ENCODE data around the gene PALM.
A peak's percentile ranks its signal among the peaks of the same experiment; 100 is the strongest.

Gene PALM

GRCh38 chr19:751501-752341 is 43.0 kb downstream of the PALM start:
- ChIA-PET CTCF (interaction anchor here (0.9 to 1.6 kb wide), 3 partner anchors 10 to 18 kb away, joined by 4 to 5 read pairs (median 5); no protein-coding TSS in a partner anchor), POLR2A (no interaction called here)
- Histone ChIP-seq H3K27me3 (replicated peaks in 2 of 5; ENCODE audit: control insufficient read depth in 4 of 5, insufficient read depth in 5 of 5, low read length in 4 of 5) (no peaks in the 10 kb centered on the region), H3K4me3 (ENCODE audit: control insufficient read depth in 1 of 7, extremely low read depth in 1 of 7, insufficient read depth in 4 of 7, low read depth in 2 of 7, low read length in 6 of 7) (no peak overlapping the region), H3K9me3 (ENCODE audit: control extremely low read depth in 1 of 5, control insufficient read depth in 4 of 5, insufficient read depth in 2 of 5, low read depth in 1 of 5, low read length in 4 of 5) (peaks cover 1 to 8% (median 6%) of the 10 kb centered on the region in 5 experiments), H3K4me1 (ENCODE audit: control extremely low read depth in 1 of 4, control insufficient read depth in 4 of 4, insufficient read depth in 4 of 4, low read length in 3 of 4) (no peaks in the 10 kb centered on the region), H3K27ac (ENCODE audit: insufficient read depth in 1 of 2, low read depth in 1 of 2, low read length in 2 of 2, poor library complexity in 1 of 2, severe bottlenecking in 2 of 2) (no peak overlapping the region), H3K36me3 (ENCODE audit: control insufficient read depth in 4 of 4, insufficient read depth in 4 of 4, low read length in 3 of 4) (peaks cover 0 to 2% (median 0%) of the 10 kb centered on the region in 4 experiments)
- WGBS (ENCODE audit: insufficient coverage) = 80% methylated on average over 25 of the region's 30 CpGs
- DNase-seq = no peak

DNA sequence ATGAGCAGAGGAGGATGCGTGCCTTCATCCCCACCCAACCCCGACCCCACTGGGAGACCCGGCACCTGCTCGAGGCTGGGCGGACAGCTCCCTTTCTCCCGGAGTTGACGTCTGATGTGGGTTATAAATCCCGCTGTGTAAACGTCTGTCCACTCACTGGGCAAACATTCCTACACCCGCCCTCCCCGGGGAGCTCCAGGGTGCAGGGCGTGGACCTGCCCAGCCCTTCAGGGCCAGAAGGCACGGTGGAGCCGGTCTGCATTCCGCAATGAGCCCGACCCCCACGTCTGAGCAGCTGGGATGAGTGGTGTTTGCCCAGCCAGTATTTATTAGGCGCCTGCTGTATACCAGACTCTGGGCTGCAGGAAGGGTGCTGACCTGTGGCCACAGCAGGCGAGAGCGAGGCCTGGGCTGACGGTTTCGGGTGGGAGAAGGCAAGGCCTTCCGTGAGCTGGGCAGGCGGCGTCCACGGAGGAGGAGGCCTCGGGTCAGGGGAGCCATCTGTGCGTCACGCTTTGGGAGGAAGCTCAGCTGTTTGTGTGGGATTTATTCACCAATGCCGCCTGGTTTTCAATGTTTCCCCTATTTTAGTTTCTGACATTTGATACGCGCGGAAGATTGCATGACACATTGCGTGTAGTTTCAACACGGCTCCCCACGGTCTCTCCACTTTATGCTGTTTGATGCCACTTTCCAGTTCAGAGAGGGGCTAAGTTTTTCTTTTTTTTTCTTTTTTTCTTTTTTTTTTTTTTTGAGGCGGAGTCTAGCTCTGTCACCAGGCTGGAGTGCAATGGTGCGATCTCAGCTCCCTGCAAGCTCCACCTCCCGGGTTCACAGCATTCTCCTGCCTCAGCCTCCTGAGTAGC is 44.1 kb downstream of the PALM start:
- DNase-seq = peak; percentile 62 to 83 (median 75)

GRCh38 chr19:754530-754929 is 45.8 kb downstream of the PALM start:
- Histone ChIP-seq H3K4me3 (ENCODE audit: control insufficient read depth in 1 of 7, extremely low read depth in 1 of 7, insufficient read depth in 4 of 7, low read depth in 2 of 7, low read length in 6 of 7) (no peak overlapping the region), H3K4me1 (ENCODE audit: control extremely low read depth in 1 of 4, control insufficient read depth in 4 of 4, insufficient read depth in 4 of 4, low read length in 3 of 4) (no peaks in the 10 kb centered on the region), H3K27ac (ENCODE audit: insufficient read depth in 1 of 2, low read depth in 1 of 2, low read length in 2 of 2, poor library complexity in 1 of 2, severe bottlenecking in 2 of 2) (no peak overlapping the region), H3K36me3 (ENCODE audit: control insufficient read depth in 4 of 4, insufficient read depth in 4 of 4, low read length in 3 of 4) (no peaks in the 10 kb centered on the region), H3K27me3 (replicated peaks in 2 of 5; ENCODE audit: control insufficient read depth in 4 of 5, insufficient read depth in 5 of 5, low read length in 4 of 5) (no peaks in the 10 kb centered on the region), H3K9me3 (ENCODE audit: control extremely low read depth in 1 of 5, control insufficient read depth in 4 of 5, insufficient read depth in 2 of 5, low read depth in 1 of 5, low read length in 4 of 5) (peaks cover 0 to 12% (median 6%) of the 10 kb centered on the region in 5 experiments)
- 97% methylated on average over 5 of the region's 9 CpGs for WGBS (ENCODE audit: insufficient coverage)
- POLR2A ChIA-PET = interaction anchor here (0.7 kb wide), 1 partner anchor 71 kb away, joined by 4 read pairs; no protein-coding TSS in a partner anchor
- no peak for DNase-seq
- CTCF ChIA-PET = interaction anchor here (1.6 kb wide), 1 partner anchor 15 kb away, joined by 5 read pairs; no protein-coding TSS in a partner anchor

More for the DNA sequence above, 44.1 kb downstream of the PALM start:
- Histone ChIP-seq H3K4me3 (ENCODE audit: control insufficient read depth in 1 of 7, extremely low read depth in 1 of 7, insufficient read depth in 4 of 7, low read depth in 2 of 7, low read length in 6 of 7) (no peak overlapping the region), H3K27me3 (replicated peaks in 2 of 5; ENCODE audit: control insufficient read depth in 4 of 5, insufficient read depth in 5 of 5, low read length in 4 of 5) (no peaks in the 10 kb centered on the region), H3K36me3 (ENCODE audit: control insufficient read depth in 4 of 4, insufficient read depth in 4 of 4, low read length in 3 of 4) (no peaks in the 10 kb centered on the region), H3K27ac (ENCODE audit: insufficient read depth in 1 of 2, low read depth in 1 of 2, low read length in 2 of 2, poor library complexity in 1 of 2, severe bottlenecking in 2 of 2) (no peak overlapping the region), H3K9me3 (ENCODE audit: control extremely low read depth in 1 of 5, control insufficient read depth in 4 of 5, insufficient read depth in 2 of 5, low read depth in 1 of 5, low read length in 4 of 5) (peaks cover 0 to 4% (median 1%) of the 10 kb centered on the region in 5 experiments), H3K4me1 (ENCODE audit: control extremely low read depth in 1 of 4, control insufficient read depth in 4 of 4, insufficient read depth in 4 of 4, low read length in 3 of 4) (no peaks in the 10 kb centered on the region)
- WGBS (ENCODE audit: insufficient coverage) = 62% methylated on average over 34 of the region's 39 CpGs
- ChIA-PET CTCF (interaction anchor here (1.1 to 1.6 kb wide), 3 partner anchors 11 to 169 kb away, joined by 3 to 5 read pairs (median 5); no protein-coding TSS in a partner anchor), POLR2A (interaction anchor here (0.6 kb wide), 1 partner anchor 322 kb away, joined by 7 read pairs; no protein-coding TSS in a partner anchor)

- 98% methylated on average over 14 of the region's 15 CpGs for WGBS (ENCODE audit: insufficient coverage)
- no peaks in the 10 kb centered on the region for H3K4me1 ChIP-seq (ENCODE audit: control extremely low read depth in 1 of 4, control insufficient read depth in 4 of 4, insufficient read depth in 4 of 4, low read length in 3 of 4)
- CTCF ChIA-PET = interaction anchor here (0.9 to 1.6 kb wide), 2 partner anchors 15 to 169 kb away, joined by 3 to 5 read pairs; no protein-coding TSS in a partner anchor
- H3K9me3 ChIP-seq (ENCODE audit: control extremely low read depth in 1 of 5, control insufficient read depth in 4 of 5, insufficient read depth in 2 of 5, low read depth in 1 of 5, low read length in 4 of 5) = peaks cover 0 to 12% (median 6%) of the 10 kb centered on the region in 5 experiments
- no peak overlapping the region for H3K27ac ChIP-seq (ENCODE audit: insufficient read depth in 1 of 2, low read depth in 1 of 2, low read length in 2 of 2, poor library complexity in 1 of 2, severe bottlenecking in 2 of 2)
- H3K36me3 ChIP-seq (ENCODE audit: control insufficient read depth in 4 of 4, insufficient read depth in 4 of 4, low read length in 3 of 4) = no peaks in the 10 kb centered on the region
- no peaks in the 10 kb centered on the region for H3K27me3 ChIP-seq (replicated peaks in 2 of 5; ENCODE audit: control insufficient read depth in 4 of 5, insufficient read depth in 5 of 5, low read length in 4 of 5)
- no peak overlapping the region for H3K4me3 ChIP-seq (ENCODE audit: control insufficient read depth in 1 of 7, extremely low read depth in 1 of 7, insufficient read depth in 4 of 7, low read depth in 2 of 7, low read length in 6 of 7)
- no peak for DNase-seq
- POLR2A ChIA-PET = no interaction called here
These were observed 46.3 kb downstream of the PALM start for GRCh38 chr19:755063-755462.

DNA sequence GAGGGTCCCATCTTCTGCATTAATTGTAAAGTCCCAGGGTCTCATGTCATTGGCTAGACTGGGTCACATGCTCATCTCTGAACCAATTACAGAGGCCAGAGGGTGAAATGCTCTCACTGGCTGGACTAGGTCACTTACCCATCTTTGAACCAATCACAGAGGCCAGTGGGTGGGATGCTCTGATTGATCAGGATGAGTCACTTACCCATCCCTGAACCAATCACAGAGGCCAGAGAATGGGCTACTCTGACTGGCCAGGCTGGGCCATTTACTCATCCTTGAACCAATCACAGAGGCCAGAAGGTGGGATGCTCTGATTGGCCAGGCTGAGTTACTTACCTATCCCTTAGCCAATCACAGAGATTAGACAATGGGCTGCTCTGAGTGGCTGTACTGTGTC is 47.5 kb downstream of the PALM start:
- ChIA-PET CTCF (no interaction called here), POLR2A (no interaction called here)
- peak; percentile 43 to 73 (median 59) for DNase-seq
- Histone ChIP-seq H3K36me3 (ENCODE audit: control insufficient read depth in 4 of 4, insufficient read depth in 4 of 4, low read length in 3 of 4) (no peaks in the 10 kb centered on the region), H3K27me3 (replicated peaks in 2 of 5; ENCODE audit: control insufficient read depth in 4 of 5, insufficient read depth in 5 of 5, low read length in 4 of 5) (no peaks in the 10 kb centered on the region), H3K27ac (ENCODE audit: insufficient read depth in 1 of 2, low read depth in 1 of 2, low read length in 2 of 2, poor library complexity in 1 of 2, severe bottlenecking in 2 of 2) (no peak overlapping the region), H3K4me1 (ENCODE audit: control extremely low read depth in 1 of 4, control insufficient read depth in 4 of 4, insufficient read depth in 4 of 4, low read length in 3 of 4) (no peaks in the 10 kb centered on the region), H3K4me3 (ENCODE audit: control insufficient read depth in 1 of 7, extremely low read depth in 1 of 7, insufficient read depth in 4 of 7, low read depth in 2 of 7, low read length in 6 of 7) (no peak overlapping the region), H3K9me3 (ENCODE audit: control extremely low read depth in 1 of 5, control insufficient read depth in 4 of 5, insufficient read depth in 2 of 5, low read depth in 1 of 5, low read length in 4 of 5) (peaks cover 0 to 12% (median 6%) of the 10 kb centered on the region in 5 experiments)

DNA sequence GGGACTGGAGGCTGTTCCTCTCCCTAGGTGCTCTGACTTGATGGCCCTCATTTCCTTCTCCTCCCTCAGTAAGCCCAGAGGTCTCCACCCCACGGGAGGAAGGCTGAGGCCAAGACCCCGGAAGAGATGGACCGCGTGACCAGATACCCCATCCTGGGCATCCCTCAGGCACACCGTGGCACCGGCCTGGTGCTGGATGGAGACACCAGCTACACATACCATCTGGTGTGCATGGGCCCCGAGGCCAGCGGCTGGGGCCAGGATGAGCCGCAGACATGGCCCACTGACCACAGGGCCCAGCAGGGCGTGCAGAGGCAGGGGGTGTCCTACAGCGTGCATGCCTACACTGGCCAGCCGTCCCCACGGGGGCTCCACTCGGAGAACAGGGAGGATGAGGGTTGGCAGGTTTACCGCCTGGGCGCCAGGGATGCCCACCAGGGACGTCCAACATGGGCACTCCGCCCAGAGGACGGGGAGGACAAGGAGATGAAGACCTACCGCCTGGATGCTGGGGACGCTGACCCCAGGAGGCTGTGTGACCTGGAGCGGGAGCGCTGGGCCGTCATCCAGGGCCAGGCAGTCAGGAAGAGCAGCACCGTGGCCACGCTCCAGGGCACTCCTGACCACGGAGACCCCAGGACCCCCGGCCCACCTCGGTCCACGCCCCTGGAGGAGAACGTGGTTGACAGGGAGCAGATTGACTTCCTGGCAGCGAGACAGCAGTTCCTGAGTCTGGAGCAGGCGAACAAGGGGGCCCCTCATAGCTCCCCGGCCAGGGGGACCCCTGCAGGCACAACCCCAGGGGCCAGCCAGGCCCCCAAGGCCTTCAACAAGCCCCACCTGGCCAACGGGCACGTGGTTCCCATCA is 48.3 kb downstream of the PALM start:
- POLR2A ChIA-PET = no interaction called here
- DNase-seq = no peak
- WGBS (ENCODE audit: insufficient coverage) = 85% methylated on average over 27 of the region's 36 CpGs
- Histone ChIP-seq H3K4me3 (ENCODE audit: control insufficient read depth in 1 of 7, extremely low read depth in 1 of 7, insufficient read depth in 4 of 7, low read depth in 2 of 7, low read length in 6 of 7) (no peak overlapping the region), H3K36me3 (ENCODE audit: control insufficient read depth in 4 of 4, insufficient read depth in 4 of 4, low read length in 3 of 4) (no peaks in the 10 kb centered on the region), H3K4me1 (ENCODE audit: control extremely low read depth in 1 of 4, control insufficient read depth in 4 of 4, insufficient read depth in 4 of 4, low read length in 3 of 4) (no peaks in the 10 kb centered on the region), H3K27ac (ENCODE audit: insufficient read depth in 1 of 2, low read depth in 1 of 2, low read length in 2 of 2, poor library complexity in 1 of 2, severe bottlenecking in 2 of 2) (no peak overlapping the region), H3K27me3 (replicated peaks in 2 of 5; ENCODE audit: control insufficient read depth in 4 of 5, insufficient read depth in 5 of 5, low read length in 4 of 5) (no peaks in the 10 kb centered on the region), H3K9me3 (ENCODE audit: control extremely low read depth in 1 of 5, control insufficient read depth in 4 of 5, insufficient read depth in 2 of 5, low read depth in 1 of 5, low read length in 4 of 5) (peaks cover 1 to 12% (median 6%) of the 10 kb centered on the region in 5 experiments)
- CTCF ChIA-PET = interaction anchor here (1.0 kb wide), 1 partner anchor 89 kb away, joined by 3 read pairs; no protein-coding TSS in a partner anchor
